Mesothelial cell of epicardium (in vitro differentiated cells): ENCODE measurements around the gene PPP3CA. TPM values are rescaled to one million over a fixed set of nuclear protein-coding genes. Genes with fewer than 3 reads are reported as not detected.

Source experiments
- DNase-seq, 2 experiments: peaks; one replicate each; pipeline ENCODE4 v3.0.0; 2021; ENCODE audit warnings: low spot score in 2 of 2; ENCODE audit not compliant: unreplicated experiment in 2 of 2
- H3K27ac Mint-ChIP-seq: 2 replicates; pipeline ENCODE4 v1.8.0; 2021; ENCODE audit warnings: mixed read lengths
- H3K27me3 Mint-ChIP-seq: 2 replicates; pipeline ENCODE4 v1.8.0; 2021; ENCODE audit warnings: low read depth, mixed read lengths
- H3K36me3 Mint-ChIP-seq: 2 replicates; pipeline ENCODE4 v1.8.0; 2021; ENCODE audit warnings: mixed read lengths
- H3K4me1 Mint-ChIP-seq: 2 replicates; pipeline ENCODE4 v1.8.0; 2021; ENCODE audit warnings: mixed read lengths
- H3K4me3 Mint-ChIP-seq: 2 replicates; pipeline ENCODE4 v1.8.0; 2021; ENCODE audit warnings: mild to moderate bottlenecking, moderate library complexity, mixed read lengths
- H3K9me3 Mint-ChIP-seq: 2 replicates; pipeline ENCODE4 v1.8.0; 2021; ENCODE audit warnings: mixed read lengths
- total RNA-seq: library from RNA; stranded (reverse); gene quantifications from 3 replicates; pipeline ENCODE4 v1.2.1, GENCODE V29; 2021
- TF ChIP-seq, protein P1 (sequence below): fragments of 200-600 bp; sonication (generic); IDR thresholded peaks from one replicate; pipeline ENCODE4 v1.5.0; 2021; ENCODE audit warnings: antibody characterized with exemption; ENCODE audit not compliant: unreplicated experiment

PPP3CA gene
- total RNA-seq, 1 donor from 2014 or later, result 23.5 TPM

DNA sequence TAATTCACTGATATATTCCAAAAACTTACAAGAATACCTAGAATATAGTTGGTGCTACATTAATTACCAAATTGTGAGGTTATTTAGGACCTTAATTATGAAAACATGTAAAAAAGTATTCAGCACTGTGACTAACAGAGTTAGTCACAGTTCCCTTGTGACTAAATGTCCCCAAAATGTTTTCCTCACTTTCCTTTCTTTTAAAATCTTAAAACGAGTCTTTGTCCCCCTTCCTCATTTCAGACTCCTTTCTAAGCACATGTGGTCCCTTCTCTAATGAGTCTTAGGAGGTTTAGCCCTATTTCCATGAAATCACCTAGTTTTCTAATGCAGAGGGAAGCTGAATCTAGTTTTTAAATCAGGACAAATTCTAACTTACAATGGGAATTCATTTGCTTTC lies 175.0 kb downstream of the PPP3CA start:
- DNase-seq, result no peak
- H3K36me3 Mint-ChIP-seq, result no peaks in the 10 kb centered on the region
- TF ChIP-seq, protein P1, sequence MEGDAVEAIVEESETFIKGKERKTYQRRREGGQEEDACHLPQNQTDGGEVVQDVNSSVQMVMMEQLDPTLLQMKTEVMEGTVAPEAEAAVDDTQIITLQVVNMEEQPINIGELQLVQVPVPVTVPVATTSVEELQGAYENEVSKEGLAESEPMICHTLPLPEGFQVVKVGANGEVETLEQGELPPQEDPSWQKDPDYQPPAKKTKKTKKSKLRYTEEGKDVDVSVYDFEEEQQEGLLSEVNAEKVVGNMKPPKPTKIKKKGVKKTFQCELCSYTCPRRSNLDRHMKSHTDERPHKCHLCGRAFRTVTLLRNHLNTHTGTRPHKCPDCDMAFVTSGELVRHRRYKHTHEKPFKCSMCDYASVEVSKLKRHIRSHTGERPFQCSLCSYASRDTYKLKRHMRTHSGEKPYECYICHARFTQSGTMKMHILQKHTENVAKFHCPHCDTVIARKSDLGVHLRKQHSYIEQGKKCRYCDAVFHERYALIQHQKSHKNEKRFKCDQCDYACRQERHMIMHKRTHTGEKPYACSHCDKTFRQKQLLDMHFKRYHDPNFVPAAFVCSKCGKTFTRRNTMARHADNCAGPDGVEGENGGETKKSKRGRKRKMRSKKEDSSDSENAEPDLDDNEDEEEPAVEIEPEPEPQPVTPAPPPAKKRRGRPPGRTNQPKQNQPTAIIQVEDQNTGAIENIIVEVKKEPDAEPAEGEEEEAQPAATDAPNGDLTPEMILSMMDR, result no peak
- no peak overlapping the region for H3K4me3 Mint-ChIP-seq
- peaks cover 4% of the 10 kb centered on the region for H3K4me1 Mint-ChIP-seq
- no peaks in the 10 kb centered on the region for H3K9me3 Mint-ChIP-seq
- no peak overlapping the region for H3K27ac Mint-ChIP-seq
- H3K27me3 Mint-ChIP-seq, result no peaks in the 10 kb centered on the region

DNA sequence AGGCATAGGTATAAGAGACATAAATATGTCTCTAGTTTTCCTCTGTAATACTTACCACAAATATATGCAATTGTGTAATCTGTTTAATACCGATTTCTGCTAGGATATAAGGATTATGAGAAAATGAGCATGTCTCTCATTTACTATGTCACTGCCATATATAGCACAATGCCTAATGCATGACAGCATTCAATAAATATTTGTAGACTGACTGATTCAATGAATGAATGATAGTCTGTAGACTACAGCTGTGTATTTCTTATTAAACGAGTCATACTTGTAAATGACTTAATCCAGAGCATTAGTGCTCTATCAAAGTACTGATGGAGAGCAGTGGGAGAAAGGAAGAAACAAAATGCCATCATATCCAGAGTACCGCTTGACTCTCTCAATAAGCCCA lies 175.6 kb downstream of the PPP3CA start:
- H3K9me3 Mint-ChIP-seq, result no peaks in the 10 kb centered on the region
- no peaks in the 10 kb centered on the region for H3K27me3 Mint-ChIP-seq
- H3K36me3 Mint-ChIP-seq, result no peaks in the 10 kb centered on the region
- H3K4me3 Mint-ChIP-seq, result no peak overlapping the region
- no peak overlapping the region for H3K27ac Mint-ChIP-seq
- H3K4me1 Mint-ChIP-seq, result peaks cover 4% of the 10 kb centered on the region
- no peak for DNase-seq
- TF ChIP-seq, protein P1, result no peak

DNA sequence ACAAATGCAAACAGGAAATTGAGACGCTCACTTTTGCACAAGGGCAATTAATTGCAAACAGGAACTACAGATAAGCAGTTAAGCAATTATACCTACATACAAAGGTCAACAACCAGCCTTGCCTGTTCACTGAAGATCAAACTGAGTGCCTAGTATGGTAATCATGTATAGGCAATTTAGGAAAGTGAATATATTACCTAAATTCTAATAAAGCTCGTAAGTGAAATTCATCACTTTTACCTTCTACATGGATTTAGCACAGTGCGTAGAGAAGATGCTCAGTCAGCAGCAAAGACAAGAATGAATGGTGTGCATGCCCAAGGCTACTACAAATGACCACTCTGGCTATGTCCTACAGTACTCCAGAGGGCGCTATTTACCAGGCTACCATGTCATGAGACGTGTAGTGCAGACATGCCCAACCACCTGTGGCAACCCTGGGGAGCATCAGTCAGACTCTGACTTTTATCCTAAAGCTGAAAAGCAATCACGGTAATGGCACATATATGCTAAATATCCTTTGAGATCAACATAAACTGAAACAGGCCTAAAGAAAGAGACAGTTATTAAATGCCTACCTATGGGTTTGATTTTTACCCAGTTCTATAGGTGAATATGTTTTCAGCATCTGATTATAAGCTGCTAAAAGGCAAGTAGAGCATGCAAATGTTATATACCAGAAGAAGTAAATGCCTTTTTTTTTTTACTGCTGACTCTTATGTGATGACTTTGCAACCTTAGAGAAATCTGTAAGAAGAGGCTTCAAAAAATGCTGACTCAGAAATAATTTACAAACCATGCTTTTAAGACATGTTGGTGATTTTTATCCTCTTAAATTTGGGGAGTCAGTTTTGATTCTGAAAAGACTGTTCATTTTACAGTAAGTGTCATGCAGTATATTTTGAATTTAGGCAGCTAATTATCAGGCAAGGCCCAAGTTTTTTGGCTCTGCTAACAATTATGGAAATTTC lies 178.0 kb downstream of the PPP3CA start:
- Mint-ChIP-seq H3K27ac (no peak overlapping the region), H3K4me1 (no peaks in the 10 kb centered on the region), H3K4me3 (no peak overlapping the region), H3K36me3 (no peaks in the 10 kb centered on the region), H3K9me3 (no peaks in the 10 kb centered on the region), H3K27me3 (no peaks in the 10 kb centered on the region)
- DNase-seq, result no peak
- TF ChIP-seq, protein P1, result no peak

DNA sequence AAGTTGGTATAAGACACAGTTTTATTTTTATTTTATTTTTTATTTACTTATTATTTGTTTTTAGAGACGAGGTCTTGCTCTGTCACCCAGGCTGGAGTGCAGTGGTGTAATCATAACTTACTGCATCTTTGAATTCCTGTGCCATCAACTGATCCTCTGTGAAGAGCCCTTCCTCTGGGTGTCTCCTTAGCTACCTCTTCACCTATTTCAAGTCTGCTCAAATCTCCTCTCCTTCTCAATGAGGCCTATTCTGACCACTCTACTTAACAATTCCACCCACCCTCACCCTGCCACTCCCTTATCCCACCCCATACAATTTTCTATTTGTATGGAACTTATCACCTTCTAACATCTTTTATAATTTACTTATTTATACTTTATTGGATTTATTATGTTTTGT lies 183.4 kb downstream of the PPP3CA start:
- TF ChIP-seq, protein P1, result no peak
- Mint-ChIP-seq H3K27ac (no peak overlapping the region), H3K36me3 (no peaks in the 10 kb centered on the region), H3K27me3 (no peaks in the 10 kb centered on the region), H3K4me3 (no peak overlapping the region), H3K4me1 (no peaks in the 10 kb centered on the region), H3K9me3 (no peaks in the 10 kb centered on the region)
- no peak for DNase-seq

DNA sequence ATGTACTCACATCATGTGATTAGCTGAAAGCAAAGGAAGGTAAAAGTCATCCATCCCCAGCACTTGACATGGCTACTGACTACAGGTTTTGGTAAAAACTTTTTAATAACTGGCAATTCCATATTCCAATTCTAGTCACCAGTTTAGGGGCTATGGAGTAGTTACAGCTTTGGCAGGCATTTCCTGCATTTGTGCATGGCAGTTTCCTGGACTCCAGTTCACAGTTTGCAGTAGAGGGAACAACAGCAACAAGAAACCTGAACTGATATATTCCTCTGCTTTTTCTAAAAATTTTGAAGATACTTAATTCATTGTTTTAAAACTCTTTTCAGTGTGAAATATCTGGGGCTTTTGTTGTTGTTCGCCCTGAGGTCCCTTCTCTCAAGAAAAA lies 184.3 kb downstream of the PPP3CA start:
- H3K27me3 Mint-ChIP-seq, result no peaks in the 10 kb centered on the region
- DNase-seq, result no peak
- H3K9me3 Mint-ChIP-seq, result no peaks in the 10 kb centered on the region
- H3K27ac Mint-ChIP-seq, result no peak overlapping the region
- H3K4me3 Mint-ChIP-seq, result no peak overlapping the region
- peaks cover 3% of the 10 kb centered on the region for H3K4me1 Mint-ChIP-seq
- H3K36me3 Mint-ChIP-seq, result no peaks in the 10 kb centered on the region
- TF ChIP-seq, protein P1, result no peak
